IPS-18c (cell line): ENCODE results near the gene RPLP2.
A peak's percentile ranks its signal among the peaks of the same experiment; 100 is the strongest.

ENCODE experiments used
- H3K4me3 ChIP-seq: 2 replicates; pipeline ENCODE4 v1.7.0; 2013; ENCODE audit warnings: low read depth, mild to moderate bottlenecking, low read length, moderate library complexity; ENCODE audit not compliant: insufficient read depth
- H3K9me3 ChIP-seq: one replicate; pipeline ENCODE4 v1.6.1; 2013; ENCODE audit warnings: mild to moderate bottlenecking, low read length, moderate library complexity; ENCODE audit not compliant: control insufficient read depth, insufficient read depth

RPLP2 gene

DNA sequence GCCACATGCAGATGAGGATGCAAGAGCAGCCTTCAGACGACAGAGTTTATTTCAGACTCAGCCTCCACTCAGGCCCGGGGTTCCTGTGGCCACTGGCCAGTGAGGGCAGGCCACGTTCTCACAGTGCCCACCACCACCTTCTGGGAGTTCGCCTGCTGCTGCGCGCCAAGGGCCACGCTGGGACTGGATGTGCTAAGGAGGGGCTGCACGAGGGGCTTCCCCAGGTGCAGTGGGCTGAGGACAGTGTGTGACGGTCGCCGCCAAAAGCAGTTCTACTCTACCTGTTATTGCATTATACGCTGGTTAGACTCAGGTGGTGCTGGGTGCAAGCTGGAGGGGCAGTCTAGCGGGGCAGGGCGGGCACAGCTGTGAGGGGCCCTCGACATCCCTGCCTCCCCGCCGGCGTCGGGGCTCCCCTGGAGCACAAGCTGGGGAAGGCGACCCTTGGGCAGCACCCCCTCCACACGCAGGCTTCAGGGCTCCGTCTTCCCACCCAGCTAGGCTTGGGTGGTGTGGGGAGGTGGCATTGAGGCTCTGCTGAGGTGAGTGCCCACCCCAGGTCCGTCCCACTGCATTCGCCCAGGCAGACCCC, 22.6 kb upstream of the RPLP2 start:
- H3K9me3 ChIP-seq = no peaks in the 10 kb centered on the region

GRCh38 chr11:788009-788640, 21.6 kb upstream of the RPLP2 start:
- Histone ChIP-seq H3K9me3 (no peaks in the 10 kb centered on the region), H3K4me3 (no peak overlapping the region)

More for the DNA sequence above, 22.6 kb upstream of the RPLP2 start:
- H3K4me3 ChIP-seq = no peak overlapping the region

DNA sequence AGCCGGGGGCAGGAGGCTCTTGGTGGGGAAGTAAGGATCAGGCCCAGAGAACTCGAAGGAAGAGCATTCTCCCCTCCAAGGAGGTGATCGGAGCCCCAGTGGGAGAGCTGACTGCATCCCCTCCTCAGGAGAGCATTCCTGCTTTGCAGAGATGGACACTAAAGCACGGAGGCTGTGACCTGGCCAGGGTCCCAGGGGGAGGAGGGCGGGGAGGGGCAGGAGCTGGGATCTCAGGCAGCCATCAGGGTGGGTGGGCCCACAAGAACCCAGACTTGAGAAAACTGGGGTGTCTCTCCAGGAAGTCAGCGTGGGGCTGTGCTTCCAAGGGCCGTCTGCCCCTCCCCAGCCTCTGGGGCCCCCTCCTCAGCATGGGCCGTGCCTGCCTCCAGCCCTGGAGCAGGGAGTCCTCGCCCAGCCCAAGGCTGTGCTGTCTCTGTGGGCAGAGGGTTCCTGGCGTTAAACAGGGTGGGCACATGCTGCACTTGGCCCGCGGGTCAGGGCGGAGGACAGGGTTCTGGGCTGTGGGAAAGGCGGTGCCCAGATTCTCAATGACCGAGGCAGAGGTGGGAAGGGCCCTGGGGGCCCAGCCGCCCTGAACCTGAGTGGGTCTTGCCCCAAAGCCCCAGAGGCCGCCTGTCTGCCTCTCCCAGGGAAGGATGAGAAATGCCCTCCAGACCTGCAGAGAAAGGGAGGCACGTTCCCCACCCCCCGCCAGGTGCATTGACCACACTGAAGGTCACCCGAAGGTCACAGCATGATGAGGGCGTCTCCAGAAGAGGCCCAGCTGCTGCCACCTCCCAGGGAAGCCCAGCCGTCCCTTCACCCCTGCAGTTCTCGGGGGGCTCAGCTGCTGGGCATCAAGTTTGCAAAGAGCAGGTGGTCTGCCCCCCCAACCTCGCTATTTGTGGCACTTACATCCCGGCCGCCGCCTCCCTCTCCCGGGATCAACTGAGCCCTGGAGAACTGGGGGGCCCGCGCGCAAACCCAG, 20.5 kb upstream of the RPLP2 start:
- Histone ChIP-seq H3K4me3 (peak overlapping the region; percentile 24; the same call in 1 of the 2 replicates), H3K9me3 (no peaks in the 10 kb centered on the region)

DNA sequence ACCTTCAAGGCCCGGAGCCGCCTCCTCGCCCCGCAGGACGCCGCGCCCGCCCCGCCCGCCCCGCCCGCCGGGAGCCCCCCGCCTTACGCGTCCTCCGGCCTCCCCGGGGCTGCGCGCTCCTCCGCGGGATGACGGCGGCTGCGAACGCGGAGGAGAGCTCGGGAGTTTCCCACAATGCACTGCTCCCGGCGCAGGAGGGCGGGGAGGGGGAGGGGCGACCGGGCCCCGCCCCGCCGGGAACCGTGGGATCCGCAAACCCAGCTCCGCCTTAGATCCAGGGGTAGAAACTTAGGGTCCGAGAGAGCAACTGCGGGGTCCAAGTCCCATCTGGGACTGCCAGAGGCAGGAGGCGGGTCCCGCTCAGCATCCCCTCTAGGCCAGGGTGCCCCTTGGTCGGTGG, 19.8 kb upstream of the RPLP2 start, which contains the start of gene CEND1:
Gene CEND1 (minus strand): TSS at position 148 of the 400 bp plus-strand sequence. CDS start 1,514 bp downstream, outside the sequence.
- peak within 1 kb of the TSS; percentile 28; the same call in 1 of the 2 replicates for H3K4me3 ChIP-seq
- no peaks in the 10 kb centered on the region for H3K9me3 ChIP-seq

GRCh38 chr11:790721-791564, 18.8 kb upstream of the RPLP2 start:
- Histone ChIP-seq H3K9me3 (no peaks in the 10 kb centered on the region), H3K4me3 (peak overlapping the region; percentile 28; the same call in 1 of the 2 replicates)

DNA sequence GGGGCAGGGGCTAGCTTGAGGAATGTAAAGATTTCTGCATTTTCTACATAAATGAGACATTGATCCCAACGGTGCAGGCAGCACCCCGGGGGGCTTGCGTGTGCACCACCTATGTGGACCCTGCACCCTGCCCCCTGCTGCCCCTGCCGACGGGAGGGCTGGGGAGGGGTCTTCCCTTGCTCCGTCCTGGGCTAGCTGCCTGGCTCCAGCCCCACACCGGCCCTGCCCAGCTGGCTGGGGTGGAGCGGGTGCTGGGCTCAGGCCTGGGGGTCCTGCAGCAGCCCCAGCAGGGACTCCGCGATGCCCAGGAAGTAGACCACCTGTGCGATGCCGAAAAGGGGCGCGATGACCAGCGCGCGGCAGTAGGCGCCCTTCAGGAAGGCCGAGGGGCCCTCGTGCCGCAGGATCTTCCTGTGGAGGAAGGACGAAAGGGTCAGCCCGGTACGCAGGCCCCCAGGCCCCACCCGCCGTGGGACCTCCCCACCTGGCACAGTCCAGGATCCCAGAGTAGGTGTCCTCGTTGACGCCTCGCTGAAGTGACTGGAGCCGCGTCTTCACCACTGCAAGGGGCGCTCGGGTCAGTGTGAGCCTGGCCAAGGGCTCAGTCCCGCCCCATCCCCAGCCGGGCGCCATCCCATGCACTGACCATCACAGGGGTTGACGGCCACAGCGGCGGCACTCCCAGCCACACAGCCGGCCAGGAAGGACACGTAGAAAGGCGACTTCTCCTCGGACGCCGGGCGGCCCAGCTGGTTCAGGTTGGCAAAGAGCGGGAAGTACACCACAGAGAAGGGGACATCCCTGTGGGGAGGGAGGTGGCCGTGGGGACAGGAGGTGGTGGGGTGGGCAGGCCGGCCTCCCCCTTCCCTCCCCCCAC, 17.9 kb upstream of the RPLP2 start:
- H3K9me3 ChIP-seq = no peaks in the 10 kb centered on the region
- H3K4me3 ChIP-seq = no peak overlapping the region

DNA sequence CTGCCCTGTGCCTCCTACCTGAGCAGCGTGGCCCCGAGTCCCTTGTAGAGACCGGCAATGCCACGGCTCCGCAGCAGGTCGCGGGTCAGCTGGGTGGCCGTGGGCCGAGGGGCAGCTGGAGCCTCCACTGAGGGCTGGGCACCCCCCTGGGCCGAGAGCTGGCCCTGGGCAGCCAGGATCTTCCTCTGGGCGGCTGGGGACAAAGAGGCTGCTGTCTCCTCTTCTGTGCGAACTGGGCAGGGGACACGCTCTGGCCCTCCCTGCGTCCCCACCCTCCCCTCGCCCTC, 17.3 kb upstream of the RPLP2 start:
- Histone ChIP-seq H3K9me3 (no peaks in the 10 kb centered on the region), H3K4me3 (no peak overlapping the region)

DNA sequence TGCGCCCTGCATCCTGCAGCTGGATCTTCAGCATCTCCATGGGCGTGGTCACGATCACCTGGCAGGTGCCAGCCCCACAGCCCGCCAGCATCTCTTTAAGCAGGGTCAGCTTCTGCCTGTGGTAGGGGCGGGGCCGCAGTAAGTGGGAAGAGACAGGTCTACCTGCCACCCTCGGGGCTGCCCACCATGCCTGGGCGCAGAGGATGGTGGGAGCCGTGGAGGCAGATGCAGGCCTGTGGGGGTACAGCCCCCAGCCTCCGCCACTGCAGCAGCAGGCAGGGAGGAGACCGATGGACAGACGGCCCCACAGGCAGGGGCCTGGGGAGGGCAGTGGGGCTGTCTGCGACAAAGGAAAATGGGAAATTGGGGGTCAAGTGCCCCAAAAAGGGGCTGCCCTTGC, 16.9 kb upstream of the RPLP2 start:
- Histone ChIP-seq H3K9me3 (no peaks in the 10 kb centered on the region), H3K4me3 (no peak overlapping the region)

- H3K4me3 ChIP-seq = no peak overlapping the region
- no peaks in the 10 kb centered on the region for H3K9me3 ChIP-seq
These were observed 16.2 kb upstream of the RPLP2 start for GRCh38 chr11:793556-793955.

DNA sequence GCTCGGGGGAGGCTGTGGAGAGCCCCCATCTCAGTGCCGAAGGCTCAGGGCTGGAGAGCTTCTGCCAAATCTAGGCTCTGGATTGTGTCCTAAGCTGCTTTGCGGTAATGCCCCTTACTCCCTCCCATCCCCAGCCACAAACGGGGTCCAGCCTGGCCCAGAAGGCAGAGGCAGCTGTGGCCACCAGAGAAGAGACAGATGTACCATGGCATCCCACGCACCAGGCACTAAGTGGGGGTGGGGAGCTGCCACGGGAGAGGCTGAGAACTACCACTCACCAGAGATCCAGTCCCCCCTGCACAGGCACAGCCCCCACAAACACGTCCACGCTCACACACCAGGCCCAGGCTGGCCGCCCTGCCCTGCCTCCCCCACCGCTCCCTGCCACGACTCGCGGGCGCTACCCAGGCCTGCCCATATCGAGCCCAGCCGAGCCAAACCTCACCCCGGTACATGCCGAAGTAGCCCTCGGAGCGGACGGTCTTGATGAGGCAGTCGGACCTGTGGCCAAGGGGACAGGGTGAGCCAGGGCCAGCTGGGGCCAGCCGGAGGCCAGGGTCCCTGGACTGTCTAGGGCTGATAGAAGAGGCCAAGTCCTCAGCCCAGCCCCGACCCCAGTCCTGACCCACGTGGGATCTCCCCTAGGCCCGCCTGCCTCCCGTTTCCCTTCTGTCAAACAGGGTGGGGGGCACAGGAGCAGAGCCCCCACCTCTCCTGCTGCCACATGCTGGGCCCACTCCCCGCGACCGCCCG, 15.6 kb upstream of the RPLP2 start:
- Histone ChIP-seq H3K9me3 (no peaks in the 10 kb centered on the region), H3K4me3 (no peak overlapping the region)

DNA sequence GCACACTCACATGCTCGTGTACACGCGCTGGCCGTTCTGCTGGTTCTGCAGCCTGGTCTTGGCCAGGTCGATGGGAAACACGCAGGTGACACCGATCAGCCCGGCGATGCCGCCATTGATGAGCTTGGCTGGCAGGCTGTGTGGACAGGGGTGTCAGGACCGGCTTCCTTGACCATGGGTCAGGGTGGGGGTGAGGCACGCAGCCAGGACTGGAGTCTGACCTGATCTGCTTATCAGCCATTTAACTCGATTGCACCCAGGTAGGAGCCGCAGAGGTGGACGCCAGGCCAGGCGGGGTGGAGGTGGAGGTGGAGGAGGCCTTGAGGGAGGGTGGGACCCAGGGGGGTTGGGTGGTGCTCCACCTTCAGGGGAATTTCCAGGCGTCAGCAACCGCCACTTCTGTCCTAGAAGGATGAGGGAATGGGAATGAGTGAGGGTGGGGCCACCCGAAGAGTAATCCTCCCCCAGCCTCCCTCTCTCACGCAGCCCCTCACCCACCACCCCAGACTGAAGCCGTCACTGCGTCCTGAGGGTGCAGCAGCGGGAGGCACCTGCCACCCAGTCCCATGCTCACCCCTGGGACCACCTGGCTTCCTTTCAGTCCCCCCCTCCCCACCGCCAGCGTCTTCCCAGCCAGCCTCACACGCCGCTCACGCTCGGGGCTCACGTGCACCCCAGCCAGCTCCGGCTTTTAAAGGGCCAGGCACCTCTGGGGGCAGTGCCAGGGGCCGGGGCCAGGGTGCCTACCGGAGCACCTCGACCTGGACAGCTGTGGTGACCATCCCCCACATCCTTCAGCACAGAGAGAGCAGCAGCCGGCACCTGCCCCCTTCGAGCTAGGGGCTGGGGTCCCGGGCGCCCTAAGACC, 14.8 kb upstream of the RPLP2 start:
- no peak overlapping the region for H3K4me3 ChIP-seq
- no peaks in the 10 kb centered on the region for H3K9me3 ChIP-seq

DNA sequence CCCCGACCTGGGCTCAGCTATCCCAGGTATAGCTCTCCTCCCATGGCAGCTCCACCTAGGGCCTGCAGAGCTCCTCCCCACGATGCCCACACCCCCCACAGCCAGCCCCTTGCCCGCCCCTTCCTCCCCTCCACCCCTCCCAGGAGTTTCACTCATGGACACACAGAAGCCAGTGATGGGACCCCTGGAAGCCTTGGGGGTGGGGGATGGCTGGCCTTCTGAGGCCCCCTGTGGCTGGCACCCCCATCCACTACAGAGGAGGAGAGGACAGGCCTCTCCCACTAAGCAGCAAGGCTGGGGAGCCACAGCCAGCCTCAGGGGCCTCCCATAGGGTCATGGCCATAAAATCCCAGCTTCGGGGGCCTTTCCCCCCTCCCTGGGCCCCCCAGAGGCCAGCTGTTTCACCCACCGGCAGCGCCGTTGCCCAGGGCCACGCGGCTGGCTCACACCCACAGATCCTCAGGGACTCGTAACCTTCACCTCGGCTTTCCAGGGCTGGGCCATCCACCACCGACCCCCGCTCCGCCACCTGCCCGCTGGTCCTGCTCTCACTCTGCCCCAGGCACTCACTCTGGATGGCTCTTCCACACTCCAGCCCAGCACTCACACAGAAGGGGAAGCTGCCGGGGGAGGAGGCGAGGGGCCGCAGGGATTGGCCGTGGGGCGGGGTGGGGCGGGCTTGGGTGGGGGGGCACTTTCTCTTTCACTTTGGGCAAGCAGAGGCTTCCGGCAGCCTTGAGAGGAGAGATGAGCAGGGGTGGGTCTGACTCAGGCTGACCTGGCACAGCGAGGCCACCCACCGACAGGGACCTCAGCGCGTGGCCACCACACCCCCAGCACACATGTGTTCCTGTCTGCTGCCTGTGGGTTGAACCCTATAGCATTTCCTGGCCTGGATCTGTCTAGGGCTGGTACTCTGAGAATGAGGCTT, 13.9 kb upstream of the RPLP2 start:
- peak overlapping the region; percentile 86; the same call in 1 of the 2 replicates for H3K4me3 ChIP-seq

GRCh38 chr11:796565-797295, 13.0 kb upstream of the RPLP2 start:
- peak overlapping the region; percentile 86 for H3K4me3 ChIP-seq
- no peaks in the 10 kb centered on the region for H3K9me3 ChIP-seq

More for the DNA sequence above, 13.9 kb upstream of the RPLP2 start:
- no peaks in the 10 kb centered on the region for H3K9me3 ChIP-seq
